Glutamatergic neuron (in vitro differentiated cells): ENCODE results near the gene TRMT2A. TPM values are rescaled to one million over a fixed set of nuclear protein-coding genes. Genes with fewer than 3 reads are reported as not detected.

ENCODE experiments used
- DNase-seq: peaks from one replicate; pipeline ENCODE4 v3.0.0; 2022
- H3K27ac Mint-ChIP-seq: one replicate; pipeline ENCODE4 v1.8.0; 2020; ENCODE audit warnings: mild to moderate bottlenecking, mixed read lengths, inconsistent platforms; ENCODE audit not compliant: unreplicated experiment
- H3K27me3 Mint-ChIP-seq: one replicate; pipeline ENCODE4 v1.8.0; 2020; ENCODE audit warnings: mild to moderate bottlenecking, moderate library complexity, mixed read lengths, inconsistent platforms; ENCODE audit not compliant: unreplicated experiment
- H3K36me3 Mint-ChIP-seq: one replicate; pipeline ENCODE4 v1.8.0; 2020; ENCODE audit warnings: mild to moderate bottlenecking, mixed read lengths, inconsistent platforms; ENCODE audit not compliant: unreplicated experiment
- H3K4me1 Mint-ChIP-seq: one replicate; pipeline ENCODE4 v1.8.0; 2020; ENCODE audit warnings: mild to moderate bottlenecking, low read depth, mixed read lengths, inconsistent platforms; ENCODE audit not compliant: unreplicated experiment
- H3K4me3 Mint-ChIP-seq: one replicate; pipeline ENCODE4 v1.8.0; 2020; ENCODE audit warnings: mild to moderate bottlenecking, mixed read lengths, inconsistent platforms; ENCODE audit not compliant: unreplicated experiment
- H3K9me3 Mint-ChIP-seq: one replicate; pipeline ENCODE4 v1.8.0; 2020; ENCODE audit warnings: mild to moderate bottlenecking, moderate library complexity, mixed read lengths, inconsistent platforms; ENCODE audit not compliant: unreplicated experiment
- CTCF ChIP-seq: fragments of 200-600 bp; sonication (generic); IDR thresholded peaks from one replicate; pipeline ENCODE4 v1.5.0; 2021; ENCODE audit not compliant: partially characterized antibody, unreplicated experiment
- total RNA-seq: library from RNA; stranded (reverse); fragmentation: NEBNext Ultra II Directional; extraction: Animal tissue kit (Norgen Biotek cat#: 25700); gene quantifications from one replicate; pipeline ENCODE4 v1.2.1, GENCODE V29; 2021; ENCODE audit not compliant: unreplicated experiment

TRMT2A gene
- total RNA-seq, 1 donor from 2014 or later: 62.1 TPM

- no peak for DNase-seq
- no peak for TF ChIP-seq CTCF
- Mint-ChIP-seq H3K9me3 (no peaks in the 10 kb centered on the region), H3K4me1 (peaks cover 4% of the 10 kb centered on the region), H3K36me3 (no peaks in the 10 kb centered on the region), H3K27me3 (peaks cover 2% of the 10 kb centered on the region), H3K4me3 (no peak overlapping the region), H3K27ac (no peak overlapping the region)
These were observed 21.4 kb upstream of the TRMT2A start for GRCh38 chr22:20138417-20138738.

GRCh38 chr22:20137671-20138416 lies 20.8 kb upstream of the TRMT2A start:
- H3K9me3 Mint-ChIP-seq: no peaks in the 10 kb centered on the region
- H3K36me3 Mint-ChIP-seq: no peaks in the 10 kb centered on the region
- H3K27ac Mint-ChIP-seq: no peak overlapping the region
- no peak for TF ChIP-seq CTCF
- no peak overlapping the region for H3K4me3 Mint-ChIP-seq
- H3K27me3 Mint-ChIP-seq: peaks cover 5% of the 10 kb centered on the region
- H3K4me1 Mint-ChIP-seq: peaks cover 4% of the 10 kb centered on the region
- DNase-seq: no peak

GRCh38 chr22:20137113-20137512 lies 20.1 kb upstream of the TRMT2A start:
- Mint-ChIP-seq H3K4me3 (no peak overlapping the region), H3K9me3 (no peaks in the 10 kb centered on the region), H3K27ac (no peak overlapping the region), H3K27me3 (peaks cover 5% of the 10 kb centered on the region), H3K4me1 (peaks cover 4% of the 10 kb centered on the region), H3K36me3 (no peaks in the 10 kb centered on the region)
- no peak for TF ChIP-seq CTCF
- DNase-seq: no peak

- Mint-ChIP-seq H3K4me1 (peaks cover 4% of the 10 kb centered on the region), H3K9me3 (no peaks in the 10 kb centered on the region), H3K36me3 (no peaks in the 10 kb centered on the region), H3K4me3 (no peak overlapping the region), H3K27ac (no peak overlapping the region), H3K27me3 (peaks cover 5% of the 10 kb centered on the region)
- no peak for DNase-seq
- no peak for TF ChIP-seq CTCF
These were observed 19.5 kb upstream of the TRMT2A start for GRCh38 chr22:20136603-20136873.

- no peak for TF ChIP-seq CTCF
- H3K36me3 Mint-ChIP-seq: no peaks in the 10 kb centered on the region
- no peak overlapping the region for H3K4me3 Mint-ChIP-seq
- no peak overlapping the region for H3K27ac Mint-ChIP-seq
- no peak for DNase-seq
- no peaks in the 10 kb centered on the region for H3K9me3 Mint-ChIP-seq
- peaks cover 5% of the 10 kb centered on the region for H3K27me3 Mint-ChIP-seq
- H3K4me1 Mint-ChIP-seq: peaks cover 4% of the 10 kb centered on the region
These were observed 19.0 kb upstream of the TRMT2A start for GRCh38 chr22:20135806-20136602.
